Coronary artery (tissue), 2 donors: Measurements from ENCODE around the gene NRARP.

Experiments used
- DNase-seq: peaks from one replicate; pipeline ENCODE4 v3.0.0-alpha.2; 2017; ENCODE audit warnings: low spot score
- H3K27ac ChIP-seq, 2 donors: fragments of 200-600 bp; sonication (generic); one replicate each; pipeline ENCODE4 v1.5.1; 2016 to 2019
- H3K4me3 ChIP-seq: fragments of 200-600 bp; sonication (generic); 2 replicates; pipeline ENCODE4 v1.5.1; 2016; ENCODE audit warnings: mild to moderate bottlenecking, moderate library complexity
- TF ChIP-seq, protein P1 (sequence below): fragments of 200-600 bp; sonication (generic); IDR thresholded peaks from one replicate; pipeline ENCODE4 v1.5.1; 2019; ENCODE audit warnings: antibody characterized with exemption

The NRARP gene

DNA sequence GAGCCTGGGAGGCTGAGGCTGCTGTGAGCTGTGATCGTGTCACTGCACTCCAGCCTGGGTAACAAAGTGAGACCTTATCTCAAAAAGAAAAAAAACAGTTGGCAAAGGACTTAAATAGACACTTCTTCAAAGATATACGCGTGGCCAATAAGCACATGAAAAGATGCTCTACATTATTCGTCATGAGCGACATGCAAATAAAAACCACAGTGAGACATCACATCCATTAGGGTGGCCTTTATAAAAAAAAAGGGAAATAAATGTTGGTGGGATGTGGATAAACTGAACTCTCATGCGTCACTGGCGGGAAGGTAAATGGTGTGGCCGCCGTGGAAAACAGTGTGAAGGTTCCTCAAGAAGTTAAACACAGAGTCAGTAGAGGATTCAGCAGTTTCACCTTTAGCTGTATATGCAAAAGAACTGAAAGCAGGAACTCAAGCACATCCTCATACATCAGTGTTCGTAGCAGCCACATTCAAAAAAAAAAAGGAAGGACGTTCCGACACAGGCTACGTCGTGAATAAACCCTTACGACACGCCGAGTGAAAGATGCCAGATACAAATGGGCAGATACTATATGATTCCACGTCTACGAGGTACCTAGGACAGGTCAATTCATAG, 24.5 kb upstream of the NRARP start:
- DNase-seq = no peak
- Histone ChIP-seq H3K27ac (no peak overlapping the region), H3K4me3 (no peak overlapping the region)
- TF ChIP-seq, protein P1, sequence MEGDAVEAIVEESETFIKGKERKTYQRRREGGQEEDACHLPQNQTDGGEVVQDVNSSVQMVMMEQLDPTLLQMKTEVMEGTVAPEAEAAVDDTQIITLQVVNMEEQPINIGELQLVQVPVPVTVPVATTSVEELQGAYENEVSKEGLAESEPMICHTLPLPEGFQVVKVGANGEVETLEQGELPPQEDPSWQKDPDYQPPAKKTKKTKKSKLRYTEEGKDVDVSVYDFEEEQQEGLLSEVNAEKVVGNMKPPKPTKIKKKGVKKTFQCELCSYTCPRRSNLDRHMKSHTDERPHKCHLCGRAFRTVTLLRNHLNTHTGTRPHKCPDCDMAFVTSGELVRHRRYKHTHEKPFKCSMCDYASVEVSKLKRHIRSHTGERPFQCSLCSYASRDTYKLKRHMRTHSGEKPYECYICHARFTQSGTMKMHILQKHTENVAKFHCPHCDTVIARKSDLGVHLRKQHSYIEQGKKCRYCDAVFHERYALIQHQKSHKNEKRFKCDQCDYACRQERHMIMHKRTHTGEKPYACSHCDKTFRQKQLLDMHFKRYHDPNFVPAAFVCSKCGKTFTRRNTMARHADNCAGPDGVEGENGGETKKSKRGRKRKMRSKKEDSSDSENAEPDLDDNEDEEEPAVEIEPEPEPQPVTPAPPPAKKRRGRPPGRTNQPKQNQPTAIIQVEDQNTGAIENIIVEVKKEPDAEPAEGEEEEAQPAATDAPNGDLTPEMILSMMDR = no peak

DNA sequence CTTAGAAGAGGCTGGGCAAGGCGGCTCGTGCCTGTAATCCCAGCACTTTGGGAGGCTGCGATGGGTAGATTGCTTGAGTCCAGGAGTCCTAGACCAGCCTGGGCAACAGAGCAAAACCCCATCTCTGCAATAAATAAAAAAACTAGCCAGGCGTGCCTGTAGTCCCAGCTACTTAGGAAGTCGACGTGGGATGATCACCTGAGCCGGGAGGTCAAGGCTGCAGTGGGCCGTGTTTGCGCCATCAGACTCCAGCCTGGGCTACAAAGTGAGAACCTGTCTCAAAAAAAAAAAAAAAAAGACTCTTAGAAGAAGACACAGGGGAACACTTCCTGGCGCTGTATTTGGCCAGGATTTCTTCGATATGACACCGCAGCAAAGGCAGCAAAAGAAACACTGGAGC, 23.7 kb upstream of the NRARP start:
- no peak for DNase-seq
- H3K27ac ChIP-seq = no peak overlapping the region
- H3K4me3 ChIP-seq = no peak overlapping the region
- TF ChIP-seq, protein P1 = no peak

DNA sequence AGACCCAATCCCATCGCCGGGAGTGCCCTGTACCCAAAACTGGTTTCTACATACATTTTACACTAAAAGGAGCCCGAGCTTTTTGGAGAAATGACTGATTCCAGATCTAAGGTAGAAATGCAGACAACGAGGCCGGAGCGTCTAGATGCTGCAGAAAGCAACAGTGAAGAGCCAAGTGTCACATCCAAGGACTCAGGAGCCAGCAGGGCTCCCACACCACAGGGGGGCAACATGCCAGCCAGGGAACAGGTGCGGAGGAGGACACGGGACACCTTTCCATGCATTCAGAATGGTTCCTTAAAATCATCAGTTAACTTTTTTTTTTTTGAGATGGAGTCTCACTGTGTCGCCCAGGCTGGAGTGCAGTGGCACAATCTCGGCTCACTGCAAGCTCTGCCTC, 23.1 kb upstream of the NRARP start:
- H3K27ac ChIP-seq = no peak overlapping the region
- DNase-seq = no peak
- TF ChIP-seq, protein P1 = no peak
- no peak overlapping the region for H3K4me3 ChIP-seq

DNA sequence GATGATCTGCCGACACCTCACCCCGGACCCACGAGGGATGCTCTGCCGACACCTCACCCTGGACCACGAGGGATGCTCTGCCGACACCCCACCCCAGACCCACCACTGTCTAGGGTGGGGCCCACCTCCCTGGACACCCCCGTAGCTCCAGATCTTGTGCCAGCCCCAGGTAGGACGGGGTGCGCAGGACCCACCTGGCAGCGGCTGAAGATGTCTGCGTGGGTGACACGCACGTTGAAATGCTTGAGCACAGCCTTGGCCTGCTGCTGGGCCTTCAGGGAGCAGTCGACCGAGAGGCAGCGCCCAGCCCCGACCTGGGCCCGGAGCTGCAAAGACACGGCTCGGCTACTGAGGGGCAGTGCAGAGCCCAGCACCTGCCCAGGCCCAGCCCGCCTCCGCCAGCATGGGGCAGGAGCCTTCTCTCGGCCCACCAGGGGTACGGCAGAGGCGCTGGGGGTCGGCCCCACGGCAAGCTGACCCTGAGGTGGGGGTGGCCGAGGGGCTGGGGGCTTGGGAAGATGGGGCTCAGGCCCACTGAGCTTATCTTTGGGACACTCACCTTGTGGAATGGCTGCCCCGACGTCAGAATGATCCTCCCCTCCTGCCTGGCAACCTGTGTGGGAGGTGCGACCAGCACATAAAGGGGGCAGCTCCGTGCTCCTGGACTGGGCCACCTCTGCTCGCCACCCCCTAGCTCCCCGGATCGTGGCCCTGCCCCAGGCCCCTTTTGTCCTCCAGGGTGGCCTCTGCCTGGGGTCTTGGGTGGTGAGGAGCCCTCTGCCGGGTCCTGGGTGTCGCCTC, 21.7 kb upstream of the NRARP start:
- DNase-seq = no peak
- no peak overlapping the region for H3K27ac ChIP-seq
- TF ChIP-seq, protein P1 = no peak
- no peak overlapping the region for H3K4me3 ChIP-seq

DNA sequence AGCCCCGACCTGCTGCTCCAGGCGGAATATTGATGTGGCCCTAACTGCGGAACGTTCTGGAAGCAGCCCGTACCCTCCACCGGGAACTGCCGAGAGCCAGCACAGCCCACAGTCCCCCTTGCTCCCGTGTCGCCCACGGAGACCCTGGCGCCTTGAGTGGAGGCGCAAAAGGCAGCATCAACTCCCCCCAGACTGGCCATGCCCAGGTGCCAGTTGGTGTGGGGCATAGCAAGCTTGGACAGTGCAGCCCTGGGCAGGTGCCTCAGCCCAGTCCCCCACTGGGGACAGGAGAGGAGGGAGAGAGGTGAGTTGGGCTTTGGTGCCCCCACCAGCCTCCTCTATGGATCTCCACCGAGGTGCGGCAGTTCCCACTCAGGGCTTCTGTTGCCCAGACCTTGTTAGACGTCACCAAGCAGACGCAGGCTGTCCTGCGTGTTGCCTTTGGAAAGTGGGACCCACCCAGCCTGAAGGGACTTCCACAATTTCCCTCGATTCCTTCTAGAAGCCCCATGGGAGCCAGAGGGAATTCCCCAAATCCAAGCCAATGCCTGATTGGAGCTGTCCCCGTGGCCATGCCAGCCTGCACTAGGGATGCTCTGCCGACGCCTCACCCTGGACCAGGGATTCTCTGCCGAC, 19.8 kb upstream of the NRARP start:
- no peak overlapping the region for H3K4me3 ChIP-seq
- no peak for DNase-seq
- H3K27ac ChIP-seq = no peak overlapping the region
- TF ChIP-seq, protein P1 = no peak

DNA sequence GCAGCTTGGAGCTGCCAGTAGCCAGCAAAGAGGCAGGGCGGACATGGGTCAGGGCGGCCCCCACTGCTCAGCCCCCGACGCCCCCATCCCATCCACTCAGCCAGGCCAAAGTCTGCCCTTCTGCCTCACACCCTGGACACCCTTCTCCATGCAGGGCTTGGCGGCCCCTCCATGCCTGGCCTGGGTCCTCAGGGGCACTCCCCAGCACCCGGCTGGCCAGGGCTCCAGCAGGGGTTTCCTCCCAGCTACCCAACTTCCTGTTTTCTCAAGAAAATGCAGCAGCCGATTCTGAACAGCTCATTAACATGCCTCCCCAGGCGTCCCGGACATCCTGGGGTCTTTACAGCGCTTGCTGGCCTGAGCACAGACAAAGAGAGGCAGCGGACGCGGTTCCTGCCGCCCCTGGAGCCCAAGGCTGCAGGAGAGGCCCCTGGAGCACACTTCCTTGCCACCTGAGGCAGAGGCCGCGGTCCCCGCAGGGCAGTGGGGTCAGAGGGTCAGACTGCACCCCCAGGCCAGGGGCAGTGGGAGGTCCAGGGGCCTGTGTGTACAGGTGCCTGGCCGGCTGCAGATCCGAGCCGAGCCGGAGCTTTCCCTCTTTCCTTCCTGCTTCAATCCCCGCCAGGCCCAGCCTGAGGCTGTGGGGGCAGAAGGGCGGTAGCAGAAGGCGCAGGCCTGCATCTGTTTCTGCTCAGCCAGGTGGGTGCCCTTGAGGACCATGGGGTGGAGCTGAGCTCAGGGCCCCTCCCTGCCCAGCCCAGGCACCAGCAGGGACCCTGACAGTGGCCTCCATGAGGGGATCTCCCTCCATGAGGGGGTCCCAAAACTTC, 18.7 kb upstream of the NRARP start:
- peak overlapping the region in 1 of 2 donors; percentile 4 for H3K27ac ChIP-seq
- peak; percentile 71 for DNase-seq
- H3K4me3 ChIP-seq = no peak overlapping the region
- TF ChIP-seq, protein P1 = no peak
